ENCODE data around the gene CD59.

The CD59 gene

GRCh38 chr11:33701302-33702230, 34.7 kb downstream of the CD59 start:
- Histone ChIP-seq H3K4me3 (ENCODE audit: low read length in 2 of 2) (peak overlapping the region; percentile 41 to 76), H3K27ac (ENCODE audit: low read length) (peak overlapping the region; percentile 38), H3K4me1 (ENCODE audit: control insufficient read depth, insufficient read depth, low read length) (peaks cover 13% of the 10 kb centered on the region), H3K36me3 (ENCODE audit: control insufficient read depth in 2 of 2, insufficient read depth in 2 of 2, low read length in 2 of 2) (peaks cover 0 to 8% of the 10 kb centered on the region in 2 donors), H3K27me3 (ENCODE audit: control insufficient read depth in 1 of 2, insufficient read depth in 2 of 2, low read length in 2 of 2) (no peaks in the 10 kb centered on the region), H3K9ac (ENCODE audit: low read length in 2 of 2) (peak overlapping the region; percentile 3 to 66), H3K9me3 (ENCODE audit: control insufficient read depth in 2 of 2, low read length in 2 of 2) (no peaks in the 10 kb centered on the region)

DNA sequence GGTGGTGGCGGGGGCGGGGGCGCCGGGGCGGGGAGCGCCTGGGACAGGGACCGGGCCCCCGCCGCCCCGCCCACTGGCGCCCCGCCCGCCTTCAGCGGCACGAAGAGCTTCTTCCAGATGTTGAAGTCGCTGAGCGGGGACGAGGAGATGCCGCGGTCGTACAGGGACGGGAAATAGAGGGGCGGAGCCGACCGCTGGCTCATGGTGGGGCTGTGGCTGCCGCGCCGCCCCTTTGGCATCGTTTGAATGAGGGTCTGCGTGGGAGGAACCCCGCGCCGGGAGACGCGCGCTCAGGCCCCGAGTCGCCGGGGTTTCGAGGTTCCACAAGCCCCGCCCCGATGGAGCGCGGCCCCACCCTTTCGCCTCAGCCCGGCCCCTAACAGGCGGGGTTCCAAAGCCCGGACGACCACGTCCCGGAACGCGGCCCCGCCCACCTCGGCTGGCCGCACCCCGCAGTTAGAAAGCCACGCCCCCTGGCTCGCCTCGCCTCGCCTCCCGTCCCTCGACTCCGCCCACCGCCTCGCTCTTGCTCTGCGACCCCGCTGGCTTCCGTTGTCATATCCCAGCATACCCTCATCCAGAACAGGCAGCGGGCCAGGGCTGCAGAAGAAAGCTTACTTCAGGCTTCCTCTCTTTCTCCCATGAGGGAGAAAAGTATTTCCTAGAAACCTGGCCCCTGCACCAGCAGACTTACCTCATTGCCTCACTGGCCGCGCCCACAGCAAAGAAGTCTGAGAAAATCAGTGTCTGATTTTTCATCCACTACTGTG, 35.5 kb downstream of the CD59 start, which contains the start of gene C11orf91:
TSS of gene C11orf91 (minus strand) at position 325 of the 770 bp plus-strand sequence. CDS start at position 239, 86 bp downstream.
- H3K4me1 ChIP-seq (ENCODE audit: control insufficient read depth, insufficient read depth, low read length), result peaks cover 13% of the 10 kb centered on the region
- H3K27ac ChIP-seq (ENCODE audit: low read length), result peak within 1 kb of the TSS; percentile 38
- no peaks in the 10 kb centered on the region for H3K27me3 ChIP-seq (ENCODE audit: control insufficient read depth in 1 of 2, insufficient read depth in 2 of 2, low read length in 2 of 2)
- no peaks in the 10 kb centered on the region for H3K9me3 ChIP-seq (ENCODE audit: control insufficient read depth in 2 of 2, low read length in 2 of 2)
- H3K4me3 ChIP-seq (ENCODE audit: low read length in 2 of 2), result peak within 1 kb of the TSS; percentile 41 to 76
- peak within 1 kb of the TSS; percentile 41 to 66 for H3K9ac ChIP-seq (ENCODE audit: low read length in 2 of 2)
- peaks cover 0 to 4% of the 10 kb centered on the region in 2 donors for H3K36me3 ChIP-seq (ENCODE audit: control insufficient read depth in 2 of 2, insufficient read depth in 2 of 2, low read length in 2 of 2)

GRCh38 chr11:33700063-33700501, 36.1 kb downstream of the CD59 start:
- H3K4me3 ChIP-seq (ENCODE audit: low read length in 2 of 2), result peak overlapping the region in 1 of 2 donors; percentile 76

DNA sequence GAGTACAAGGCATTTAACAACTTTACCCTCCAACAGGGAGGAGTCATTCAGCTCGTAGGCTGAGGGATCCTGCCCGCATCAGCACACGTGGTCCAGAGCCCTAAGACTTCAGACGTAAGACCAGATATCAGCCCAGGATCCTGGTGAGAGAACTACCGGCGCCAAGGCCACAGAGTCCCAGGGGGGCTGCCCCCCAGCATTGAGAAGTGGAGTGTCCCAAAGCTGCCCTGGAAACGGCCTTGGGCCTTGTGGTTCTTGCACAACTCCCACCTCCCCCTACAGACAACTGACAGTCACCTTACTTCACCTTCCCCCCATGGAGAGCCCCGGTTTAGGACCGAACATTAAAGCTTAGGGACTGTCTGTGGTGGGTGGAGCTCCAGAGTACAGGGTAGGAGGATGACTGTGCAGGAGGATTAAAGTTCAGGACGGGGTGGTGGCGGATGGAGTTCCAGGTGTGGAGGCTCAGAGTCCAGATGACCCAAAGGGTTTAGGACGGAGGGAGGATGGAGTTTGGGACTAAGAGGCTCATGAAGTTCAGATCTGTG, 36.6 kb downstream of the CD59 start:
- Histone ChIP-seq H3K36me3 (ENCODE audit: control insufficient read depth in 2 of 2, insufficient read depth in 2 of 2, low read length in 2 of 2) (no peaks in the 10 kb centered on the region), H3K27ac (ENCODE audit: low read length) (no peak overlapping the region), H3K4me3 (ENCODE audit: low read length in 2 of 2) (no peak overlapping the region), H3K27me3 (ENCODE audit: control insufficient read depth in 1 of 2, insufficient read depth in 2 of 2, low read length in 2 of 2) (no peaks in the 10 kb centered on the region), H3K9ac (ENCODE audit: low read length in 2 of 2) (no peak overlapping the region), H3K4me1 (ENCODE audit: control insufficient read depth, insufficient read depth, low read length) (peaks cover 16% of the 10 kb centered on the region), H3K9me3 (ENCODE audit: control insufficient read depth in 2 of 2, low read length in 2 of 2) (no peaks in the 10 kb centered on the region)

More at GRCh38 chr11:33700063-33700501, 36.1 kb downstream of the CD59 start:
- peaks cover 0 to 1% of the 10 kb centered on the region in 2 donors for H3K36me3 ChIP-seq (ENCODE audit: control insufficient read depth in 2 of 2, insufficient read depth in 2 of 2, low read length in 2 of 2)
- peak overlapping the region in 1 of 2 donors; percentile 41 for H3K9ac ChIP-seq (ENCODE audit: low read length in 2 of 2)
- no peaks in the 10 kb centered on the region for H3K9me3 ChIP-seq (ENCODE audit: control insufficient read depth in 2 of 2, low read length in 2 of 2)
- peaks cover 13% of the 10 kb centered on the region for H3K4me1 ChIP-seq (ENCODE audit: control insufficient read depth, insufficient read depth, low read length)
- H3K27ac ChIP-seq (ENCODE audit: low read length), result no peak overlapping the region
- H3K27me3 ChIP-seq (ENCODE audit: control insufficient read depth in 1 of 2, insufficient read depth in 2 of 2, low read length in 2 of 2), result no peaks in the 10 kb centered on the region

GRCh38 chr11:33698921-33699320, 37.3 kb downstream of the CD59 start:
- H3K9me3 ChIP-seq (ENCODE audit: control insufficient read depth in 2 of 2, low read length in 2 of 2), result no peaks in the 10 kb centered on the region
- H3K36me3 ChIP-seq (ENCODE audit: control insufficient read depth in 2 of 2, insufficient read depth in 2 of 2, low read length in 2 of 2), result no peaks in the 10 kb centered on the region
- no peak overlapping the region for H3K27ac ChIP-seq (ENCODE audit: low read length)
- H3K4me3 ChIP-seq (ENCODE audit: low read length in 2 of 2), result no peak overlapping the region
- H3K4me1 ChIP-seq (ENCODE audit: control insufficient read depth, insufficient read depth, low read length), result peaks cover 21% of the 10 kb centered on the region
- H3K27me3 ChIP-seq (ENCODE audit: control insufficient read depth in 1 of 2, insufficient read depth in 2 of 2, low read length in 2 of 2), result no peaks in the 10 kb centered on the region
- H3K9ac ChIP-seq (ENCODE audit: low read length in 2 of 2), result no peak overlapping the region

GRCh38 chr11:33697997-33698396, 38.2 kb downstream of the CD59 start:
- no peak overlapping the region for H3K9ac ChIP-seq (ENCODE audit: low read length in 2 of 2)
- H3K4me1 ChIP-seq (ENCODE audit: control insufficient read depth, insufficient read depth, low read length), result peaks cover 19% of the 10 kb centered on the region
- no peaks in the 10 kb centered on the region for H3K27me3 ChIP-seq (ENCODE audit: control insufficient read depth in 1 of 2, insufficient read depth in 2 of 2, low read length in 2 of 2)
- H3K27ac ChIP-seq (ENCODE audit: low read length), result no peak overlapping the region
- H3K9me3 ChIP-seq (ENCODE audit: control insufficient read depth in 2 of 2, low read length in 2 of 2), result no peaks in the 10 kb centered on the region
- no peak overlapping the region for H3K4me3 ChIP-seq (ENCODE audit: low read length in 2 of 2)
- no peaks in the 10 kb centered on the region for H3K36me3 ChIP-seq (ENCODE audit: control insufficient read depth in 2 of 2, insufficient read depth in 2 of 2, low read length in 2 of 2)

GRCh38 chr11:33696931-33697638, 39.1 kb downstream of the CD59 start:
- Histone ChIP-seq H3K27me3 (ENCODE audit: control insufficient read depth in 1 of 2, insufficient read depth in 2 of 2, low read length in 2 of 2) (no peaks in the 10 kb centered on the region), H3K9me3 (ENCODE audit: control insufficient read depth in 2 of 2, low read length in 2 of 2) (no peaks in the 10 kb centered on the region), H3K9ac (ENCODE audit: low read length in 2 of 2) (no peak overlapping the region), H3K36me3 (ENCODE audit: control insufficient read depth in 2 of 2, insufficient read depth in 2 of 2, low read length in 2 of 2) (no peaks in the 10 kb centered on the region), H3K4me1 (ENCODE audit: control insufficient read depth, insufficient read depth, low read length) (peaks cover 28% of the 10 kb centered on the region), H3K4me3 (ENCODE audit: low read length in 2 of 2) (no peak overlapping the region), H3K27ac (ENCODE audit: low read length) (no peak overlapping the region)

GRCh38 chr11:33696411-33696810, 39.8 kb downstream of the CD59 start:
- H3K27me3 ChIP-seq (ENCODE audit: control insufficient read depth in 1 of 2, insufficient read depth in 2 of 2, low read length in 2 of 2), result no peaks in the 10 kb centered on the region
- no peak overlapping the region for H3K4me3 ChIP-seq (ENCODE audit: low read length in 2 of 2)
- no peaks in the 10 kb centered on the region for H3K36me3 ChIP-seq (ENCODE audit: control insufficient read depth in 2 of 2, insufficient read depth in 2 of 2, low read length in 2 of 2)
- H3K9me3 ChIP-seq (ENCODE audit: control insufficient read depth in 2 of 2, low read length in 2 of 2), result no peaks in the 10 kb centered on the region
- H3K9ac ChIP-seq (ENCODE audit: low read length in 2 of 2), result no peak overlapping the region
- no peak overlapping the region for H3K27ac ChIP-seq (ENCODE audit: low read length)
- H3K4me1 ChIP-seq (ENCODE audit: control insufficient read depth, insufficient read depth, low read length), result peaks cover 33% of the 10 kb centered on the region

- no peaks in the 10 kb centered on the region for H3K9me3 ChIP-seq (ENCODE audit: control insufficient read depth in 2 of 2, low read length in 2 of 2)
- H3K4me3 ChIP-seq (ENCODE audit: low read length in 2 of 2), result no peak overlapping the region
- no peak overlapping the region for H3K27ac ChIP-seq (ENCODE audit: low read length)
- H3K27me3 ChIP-seq (ENCODE audit: control insufficient read depth in 1 of 2, insufficient read depth in 2 of 2, low read length in 2 of 2), result no peaks in the 10 kb centered on the region
- H3K9ac ChIP-seq (ENCODE audit: low read length in 2 of 2), result no peak overlapping the region
- H3K4me1 ChIP-seq (ENCODE audit: control insufficient read depth, insufficient read depth, low read length), result peaks cover 33% of the 10 kb centered on the region
- no peaks in the 10 kb centered on the region for H3K36me3 ChIP-seq (ENCODE audit: control insufficient read depth in 2 of 2, insufficient read depth in 2 of 2, low read length in 2 of 2)
Observed at GRCh38 chr11:33695051-33695566, 41.1 kb downstream of the CD59 start.

All from stomach smooth muscle (tissue), 2 donors.